Cardiac septum (tissue), 1 donor: ENCODE measurements around the gene STEAP2. TPM values are rescaled to one million over a fixed set of nuclear protein-coding genes. Genes with fewer than 3 reads are reported as not detected.
"Not testable (repeated sequence)": the region's sequence is repeated elsewhere in the genome, so short reads cannot be mapped to it uniquely, and the experiment has no call there.

ENCODE experiments used
- DNase-seq: peaks from one replicate; pipeline ENCODE4 v3.0.0-alpha.2; 2020; ENCODE audit warnings: low spot score
- intact Hi-C: fragments of 100-400 bp; cut with DNase I; formaldehyde crosslinking; loops from one replicate; pipeline ENCODE4 v1.14.0; 2022
- long read RNA-seq: library from polyadenylated mRNA; unstranded; transcript quantifications from one replicate; pipeline ENCODE4 v2.0.0, GENCODE V29; 2021
- total RNA-seq: library from RNA; stranded (reverse); fragmentation: NEBNext Ultra II Directional; extraction: Animal tissue kit (Norgen Biotek cat#: 25700); gene quantifications from one replicate; pipeline ENCODE4 v1.2.1, GENCODE V29; 2021
- donor health status: DM: no; HTN: no; CAD: no.

STEAP2 gene
- 15.9 TPM for total RNA-seq
- long read RNA-seq, full-length matches to known transcripts: 2 of 9 reads
- long read RNA-seq, partial matches to known transcripts: 1 of 9 reads
- long read RNA-seq, other reads (novel, unspliced or antisense): 6 of 9 reads

- intact Hi-C loops: loop anchor here (5.0 kb wide), 1 partner anchor 41 kb away; no protein-coding TSS in a partner anchor
Observed at GRCh38 chr7:90211391-90212148, at the start of gene STEAP2. Gene STEAP2 (plus strand): TSS chr7:90211740. CDS start chr7:90225083, 13,343 bp downstream.

GRCh38 chr7:90163534-90163933, 48.0 kb upstream of the STEAP2 start:
- intact Hi-C loops: no loop called here
- no peak for DNase-seq

More at GRCh38 chr7:90211391-90212148, at the start of gene STEAP2:
- DNase-seq: peak; percentile 91

GRCh38 chr7:90165724-90166123, 45.8 kb upstream of the STEAP2 start:
- no peak for DNase-seq
- intact Hi-C loops: no loop called here

GRCh38 chr7:90166153-90166552, 45.4 kb upstream of the STEAP2 start:
- intact Hi-C loops: no loop called here
- no peak for DNase-seq

GRCh38 chr7:90167361-90167760, 44.2 kb upstream of the STEAP2 start:
- DNase-seq: no peak
- intact Hi-C loops: no loop called here

GRCh38 chr7:90169891-90170290, 41.6 kb upstream of the STEAP2 start:
- intact Hi-C loops: no loop called here
- DNase-seq: no peak

GRCh38 chr7:90172121-90172520, 39.4 kb upstream of the STEAP2 start:
- no peak for DNase-seq
- intact Hi-C loops: no loop called here

- intact Hi-C loops: no loop called here
- no peak for DNase-seq
Observed at GRCh38 chr7:90172624-90173023, 38.9 kb upstream of the STEAP2 start.

- intact Hi-C loops: no loop called here
- DNase-seq: no peak
Observed at GRCh38 chr7:90173127-90173844, 38.3 kb upstream of the STEAP2 start.

- DNase-seq: no peak
- intact Hi-C loops: no loop called here
Observed at GRCh38 chr7:90175667-90176066, 35.9 kb upstream of the STEAP2 start.

- intact Hi-C loops: no loop called here
- DNase-seq: no peak
Observed at GRCh38 chr7:90176195-90176594, 35.3 kb upstream of the STEAP2 start.

GRCh38 chr7:90178166-90178565, 33.4 kb upstream of the STEAP2 start:
- intact Hi-C loops: no loop called here
- no peak for DNase-seq

GRCh38 chr7:90178679-90179278, 32.8 kb upstream of the STEAP2 start:
- intact Hi-C loops: no loop called here
- no peak for DNase-seq

- DNase-seq: no peak
- intact Hi-C loops: no loop called here
Observed at GRCh38 chr7:90180011-90180585, 31.4 kb upstream of the STEAP2 start.

- DNase-seq: no peak
- intact Hi-C loops: no loop called here
Observed at GRCh38 chr7:90180649-90181048, 30.9 kb upstream of the STEAP2 start.

GRCh38 chr7:90181485-90181884, 30.1 kb upstream of the STEAP2 start:
- intact Hi-C loops: no loop called here
- no peak for DNase-seq

GRCh38 chr7:90186290-90186689, 25.2 kb upstream of the STEAP2 start:
- intact Hi-C loops, DNase-seq: not testable (repeated sequence)

GRCh38 chr7:90187507-90188050, 24.0 kb upstream of the STEAP2 start:
- intact Hi-C loops: no loop called here
- no peak for DNase-seq

- DNase-seq: no peak
Observed at GRCh38 chr7:90188281-90188680, 23.3 kb upstream of the STEAP2 start.

GRCh38 chr7:90190995-90191394, 20.5 kb upstream of the STEAP2 start:
- intact Hi-C loops: no loop called here
- DNase-seq: no peak

More at GRCh38 chr7:90188281-90188680, 23.3 kb upstream of the STEAP2 start:
- intact Hi-C loops: no loop called here
